PC-9 (cell line): ENCODE measurements around the gene SHISA5. TPM values are rescaled to one million over a fixed set of nuclear protein-coding genes. Genes with fewer than 3 reads are reported as not detected.

Experiments used
- BruUV-seq: library from RNA; stranded (reverse); fragments of 400-500 nt; replicated peaks from 2 replicates; lab custom pipeline; 2021; lab: Mats Ljungman, UMichigan
- CTCF ChIA-PET: fragments of 300-600 bp; sonication (Branson Sonifier 250); formaldehyde crosslinking; loops from one replicate; lab custom pipeline; 2022; ENCODE audit warnings: antibody characterized with exemption; lab: Charles Lee
- POLR2A ChIA-PET: fragments of 300-600 bp; sonication (Branson Sonifier 250); formaldehyde crosslinking; loops from one replicate; lab custom pipeline; 2022; ENCODE audit warnings: antibody characterized with exemption; ENCODE audit not compliant: unreplicated experiment; lab: Charles Lee
- DNase-seq, 2 experiments: peaks; one replicate each; pipeline versions ENCODE4 v3.0.0 to v3.0.0-alpha.2; 2015 to 2022; ENCODE audit warnings: mixed read lengths in 1 of 2
- H2AFZ ChIP-seq: fragments of 200-600 bp; sonication (generic); 2 replicates; pipeline ENCODE4 v1.8.1; 2017; ENCODE audit warnings: antibody characterized with exemption
- H3F3A ChIP-seq: fragments of 200-600 bp; sonication (generic); 2 replicates; pipeline ENCODE4 v1.8.1; 2017; ENCODE audit warnings: antibody characterized with exemption, mild to moderate bottlenecking, low read depth; ENCODE audit not compliant: insufficient read depth
- H3K27ac ChIP-seq: fragments of 200-600 bp; sonication (generic); 2 replicates; pipeline ENCODE4 v1.6.1; 2016; ENCODE audit warnings: mixed run types
- H3K27me3 ChIP-seq: fragments of 200-600 bp; sonication (generic); 2 replicates; pipeline ENCODE4 v1.6.1; 2016; ENCODE audit warnings: low read depth, mixed run types; ENCODE audit not compliant: insufficient read depth
- H3K36me3 ChIP-seq: fragments of 200-600 bp; sonication (generic); 2 replicates; pipeline ENCODE4 v1.6.1; 2016; ENCODE audit warnings: low read depth, mixed run types
- H3K4me1 ChIP-seq: fragments of 200-600 bp; sonication (generic); replicated peaks from 2 replicates; pipeline ENCODE4 v1.6.1; 2016; ENCODE audit warnings: mixed run types; ENCODE audit not compliant: insufficient read depth
- H3K4me2 ChIP-seq: fragments of 200-600 bp; sonication (generic); 2 replicates; pipeline ENCODE4 v1.6.1; 2017; ENCODE audit warnings: mixed run types
- H3K4me3 ChIP-seq: fragments of 200-600 bp; sonication (generic); 2 replicates; pipeline ENCODE4 v1.6.1; 2016; ENCODE audit warnings: mixed run types
- H3K79me2 ChIP-seq: fragments of 200-600 bp; sonication (generic); 2 replicates; pipeline ENCODE4 v1.6.1; 2017; ENCODE audit warnings: low read depth, mixed run types
- H3K9me2 ChIP-seq: fragments of 200-600 bp; sonication (generic); 2 replicates; pipeline ENCODE4 v1.8.1; 2017; ENCODE audit warnings: mild to moderate bottlenecking; ENCODE audit not compliant: insufficient read depth
- H3K9me3 ChIP-seq: fragments of 200-600 bp; sonication (generic); 2 replicates; pipeline ENCODE4 v1.8.1; 2016; ENCODE audit warnings: low read depth; ENCODE audit not compliant: insufficient read depth
- H4K20me1 ChIP-seq: fragments of 200-600 bp; sonication (generic); 2 replicates; pipeline ENCODE4 v1.8.1; 2017; ENCODE audit not compliant: insufficient read depth
- EZH2 ChIP-seq: fragments of 200-600 bp; sonication (generic); IDR thresholded peaks from 2 replicates; pipeline ENCODE4 v1.8.0; 2017; ENCODE audit warnings: antibody characterized with exemption, low read depth
- intact Hi-C: fragments of 100-400 bp; cut with micrococcal nuclease; formaldehyde crosslinking; loops from one replicate; pipeline ENCODE4 v1.10.0; 2022; ENCODE audit not compliant: unreplicated experiment
- total RNA-seq: library from RNA; stranded (reverse); gene quantifications from 2 replicates; pipeline ENCODE4 v1.2.3, GENCODE V29; 2021
- TF ChIP-seq, protein P1 (sequence below): fragments of 200-600 bp; sonication (generic); conservative IDR thresholded peaks from 2 replicates; pipeline ENCODE4 v1.6.1; 2017; ENCODE audit warnings: mixed run types, antibody characterized with exemption, mild to moderate bottlenecking, moderate library complexity

Gene SHISA5
- total RNA-seq, 1 experiment from 2014 or later = 133 TPM

DNA sequence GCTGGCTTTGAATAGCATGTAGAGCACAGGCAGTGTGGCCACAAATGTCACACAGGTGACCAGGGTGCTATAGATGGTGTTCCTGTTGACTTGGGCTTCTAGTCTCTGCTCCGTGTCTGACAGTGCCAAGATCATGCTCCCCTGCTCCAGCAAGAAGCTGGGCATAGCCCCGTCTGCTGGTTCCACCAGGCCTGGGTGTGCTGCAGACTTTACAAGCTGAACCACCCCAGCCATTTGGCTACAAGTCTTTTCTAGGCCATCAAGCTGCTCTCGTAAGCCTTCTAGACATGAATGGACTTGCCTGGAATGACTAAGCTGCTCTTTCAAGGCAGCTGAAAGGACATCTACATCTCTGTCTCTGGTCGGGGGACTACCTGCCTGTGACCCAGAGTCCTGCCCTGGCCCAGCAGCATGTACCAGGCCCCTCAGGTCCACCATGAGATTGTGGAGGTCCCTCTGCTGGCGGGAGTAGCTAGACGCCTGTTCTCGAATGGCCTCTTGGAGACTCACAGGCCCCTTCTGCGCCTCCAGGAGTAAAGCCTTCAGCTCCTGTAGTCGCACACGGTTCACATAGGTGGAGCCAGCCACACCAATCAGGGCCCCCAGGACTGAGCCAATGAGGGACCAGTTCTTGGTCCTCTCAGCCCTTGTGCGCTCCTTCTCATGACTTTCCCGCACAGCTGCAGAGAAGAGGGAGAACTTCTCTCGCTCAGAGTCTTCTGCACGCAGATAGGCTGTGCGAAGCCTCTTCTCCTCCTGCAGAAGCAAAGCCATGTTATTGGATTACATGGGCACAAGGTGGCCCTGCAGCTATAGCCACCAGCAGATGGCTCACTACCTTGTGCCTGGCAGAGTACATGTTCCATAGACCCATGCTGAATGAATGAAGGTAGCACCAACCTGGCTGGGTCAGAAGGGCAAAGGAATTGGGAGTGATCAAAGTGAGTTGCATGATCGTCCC is 71.3 kb downstream of the SHISA5 start:
- H4K20me1 ChIP-seq = no peaks in the 10 kb centered on the region
- peak overlapping the region; percentile 86 for H3K27ac ChIP-seq
- peak overlapping the region; percentile 43; the same call in 1 of the 2 replicates for H3K4me3 ChIP-seq
- intact Hi-C loops = loop anchor here (10.0 kb wide), 1 partner anchor 128 kb away; the partner anchor contains the start of gene NME6
- DNase-seq = no peak
- no peak overlapping the region for H2AFZ ChIP-seq
- no peaks in the 10 kb centered on the region for H3K36me3 ChIP-seq
- BruUV-seq = no TSS peak
- CTCF ChIA-PET = interaction anchor here (2.8 kb wide), 1 partner anchor 32 kb away, joined by 19 read pairs; no protein-coding TSS in a partner anchor
- H3K4me1 ChIP-seq = peaks cover 54% of the 10 kb centered on the region
- H3K79me2 ChIP-seq = peaks cover 32% of the 10 kb centered on the region
- H3F3A ChIP-seq = peaks cover 29% of the 10 kb centered on the region
- peak overlapping the region; percentile 65 for H3K4me2 ChIP-seq
- H3K9me3 ChIP-seq = no peaks in the 10 kb centered on the region
- POLR2A ChIA-PET = interaction anchor here (0.5 to 0.7 kb wide), 3 partner anchors 12 to 688 kb away, joined by 3 to 5 read pairs (median 4); partner anchors contain the start of gene USP19
- no peaks in the 10 kb centered on the region for H3K9me2 ChIP-seq
- H3K27me3 ChIP-seq = no peaks in the 10 kb centered on the region
- no peak for TF ChIP-seq EZH2
- TF ChIP-seq, protein P1, sequence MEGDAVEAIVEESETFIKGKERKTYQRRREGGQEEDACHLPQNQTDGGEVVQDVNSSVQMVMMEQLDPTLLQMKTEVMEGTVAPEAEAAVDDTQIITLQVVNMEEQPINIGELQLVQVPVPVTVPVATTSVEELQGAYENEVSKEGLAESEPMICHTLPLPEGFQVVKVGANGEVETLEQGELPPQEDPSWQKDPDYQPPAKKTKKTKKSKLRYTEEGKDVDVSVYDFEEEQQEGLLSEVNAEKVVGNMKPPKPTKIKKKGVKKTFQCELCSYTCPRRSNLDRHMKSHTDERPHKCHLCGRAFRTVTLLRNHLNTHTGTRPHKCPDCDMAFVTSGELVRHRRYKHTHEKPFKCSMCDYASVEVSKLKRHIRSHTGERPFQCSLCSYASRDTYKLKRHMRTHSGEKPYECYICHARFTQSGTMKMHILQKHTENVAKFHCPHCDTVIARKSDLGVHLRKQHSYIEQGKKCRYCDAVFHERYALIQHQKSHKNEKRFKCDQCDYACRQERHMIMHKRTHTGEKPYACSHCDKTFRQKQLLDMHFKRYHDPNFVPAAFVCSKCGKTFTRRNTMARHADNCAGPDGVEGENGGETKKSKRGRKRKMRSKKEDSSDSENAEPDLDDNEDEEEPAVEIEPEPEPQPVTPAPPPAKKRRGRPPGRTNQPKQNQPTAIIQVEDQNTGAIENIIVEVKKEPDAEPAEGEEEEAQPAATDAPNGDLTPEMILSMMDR = no peak

DNA sequence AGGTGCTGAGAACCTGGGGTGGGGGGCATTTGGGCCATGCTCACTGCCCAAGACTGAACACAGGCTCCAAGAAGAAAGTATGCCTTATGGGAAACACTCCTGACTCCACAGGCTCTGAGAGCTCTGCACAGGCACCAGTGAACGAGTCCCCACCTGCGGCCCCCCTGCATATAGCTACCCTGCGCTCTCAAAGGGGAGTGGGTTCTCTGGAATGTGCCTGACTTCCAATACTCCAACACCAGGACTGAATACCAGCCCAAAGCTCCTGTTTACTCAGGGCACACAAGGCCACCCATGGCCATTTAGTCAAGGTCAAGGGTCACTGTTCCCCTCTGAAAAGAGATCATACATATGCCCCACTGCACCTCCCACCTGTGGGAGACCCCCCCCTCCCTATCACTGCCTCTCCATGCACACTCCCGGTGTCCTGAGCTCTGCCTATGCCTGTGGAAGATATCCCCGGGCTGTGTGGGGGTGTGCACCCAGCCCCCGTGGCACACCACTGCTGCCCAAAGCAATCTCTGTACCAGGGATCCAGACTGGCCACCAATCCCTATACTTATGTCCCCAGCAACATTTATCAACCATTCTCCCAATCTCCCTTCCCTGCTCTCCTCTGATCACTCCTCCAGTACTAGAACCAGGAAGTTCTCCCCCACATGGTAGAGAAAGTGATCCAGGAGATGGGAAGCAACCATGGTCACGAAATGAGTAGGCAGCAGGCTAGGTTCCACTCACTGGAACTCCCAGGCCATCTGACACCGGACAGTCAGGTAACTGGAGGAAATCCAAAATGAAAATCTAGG is 72.5 kb downstream of the SHISA5 start:
- no TSS peak for BruUV-seq
- Histone ChIP-seq H3K4me1 (peaks cover 54% of the 10 kb centered on the region), H3K27ac (no peak overlapping the region), H3K9me2 (no peaks in the 10 kb centered on the region), H2AFZ (no peak overlapping the region), H3K27me3 (no peaks in the 10 kb centered on the region), H4K20me1 (no peaks in the 10 kb centered on the region), H3K4me2 (peak overlapping the region; percentile 78; the same call in 1 of the 2 replicates), H3F3A (peaks cover 29% of the 10 kb centered on the region), H3K9me3 (no peaks in the 10 kb centered on the region), H3K4me3 (no peak overlapping the region), H3K36me3 (no peaks in the 10 kb centered on the region), H3K79me2 (peaks cover 45% of the 10 kb centered on the region)
- no peak for TF ChIP-seq EZH2
- TF ChIP-seq, protein P1 = no peak
- CTCF ChIA-PET = interaction anchor here (0.6 kb wide), 2 partner anchors 8 to 125 kb away, joined by 3 to 4 read pairs; partner anchors contain the start of genes CCDC51 and TMA7
- intact Hi-C loops = loop anchor here (10.0 kb wide), 1 partner anchor 127 kb away; the partner anchor contains the start of gene NME6
- DNase-seq = no peak
- POLR2A ChIA-PET = interaction anchor here (0.7 kb wide), 1 partner anchor 408 kb away, joined by 3 read pairs; no protein-coding TSS in a partner anchor

GRCh38 chr3:48430708-48431101 is 73.3 kb downstream of the SHISA5 start:
- intact Hi-C loops = loop anchor here (10.0 kb wide), 1 partner anchor 126 kb away; the partner anchor contains the start of gene NME6
- H3F3A ChIP-seq = peaks cover 29% of the 10 kb centered on the region
- ChIA-PET CTCF (no interaction called here), POLR2A (interaction anchor here (0.7 kb wide), 1 partner anchor 409 kb away, joined by 3 read pairs; no protein-coding TSS in a partner anchor)
- H3K27me3 ChIP-seq = no peaks in the 10 kb centered on the region
- BruUV-seq = no TSS peak
- H2AFZ ChIP-seq = no peak overlapping the region
- peak overlapping the region; percentile 73; the same call in 1 of the 2 replicates for H3K4me3 ChIP-seq
- H3K27ac ChIP-seq = peak overlapping the region; percentile 61; the same call in 1 of the 2 replicates
- H4K20me1 ChIP-seq = no peaks in the 10 kb centered on the region
- no peaks in the 10 kb centered on the region for H3K36me3 ChIP-seq
- no peak for TF ChIP-seq EZH2
- TF ChIP-seq, protein P1 = no peak
- H3K4me2 ChIP-seq = peak overlapping the region; percentile 78
- no peak for DNase-seq
- H3K9me2 ChIP-seq = no peaks in the 10 kb centered on the region
- H3K4me1 ChIP-seq = peaks cover 52% of the 10 kb centered on the region
- H3K79me2 ChIP-seq = peaks cover 47% of the 10 kb centered on the region
- H3K9me3 ChIP-seq = no peaks in the 10 kb centered on the region
